Astrocyte (in vitro differentiated cells and primary cell): ENCODE data around the gene ENOSF1. TPM values are rescaled to one million over a fixed set of nuclear protein-coding genes. Genes with fewer than 3 reads are reported as not detected.

Experiments used
- DNase-seq: peaks from one replicate; pipeline ENCODE4 v3.0.0-alpha.2; 2010; ENCODE audit warnings: low read depth
- FAIRE-seq: peaks from 2 replicates; lab custom pipeline; 2011; peaks lifted over from hg19 to GRCh38; lab: Jason Lieb, UNC
- H2AFZ ChIP-seq: 2 replicates; pipeline ENCODE4 v1.6.0; 2012; ENCODE audit warnings: low read depth, low read length, inconsistent platforms
- H3K27ac ChIP-seq: 2 replicates; pipeline ENCODE4 v1.5.1; 2011; ENCODE audit warnings: low read depth, low read length, inconsistent platforms
- H3K27me3 ChIP-seq: 2 replicates; pipeline ENCODE4 v1.6.0; 2011; ENCODE audit warnings: low read length, inconsistent platforms; ENCODE audit not compliant: insufficient read depth
- H3K36me3 ChIP-seq: 2 replicates; pipeline ENCODE4 v1.5.1; 2011; ENCODE audit warnings: low read length, inconsistent platforms; ENCODE audit not compliant: insufficient read depth
- H3K4me1 ChIP-seq: 2 replicates; pipeline ENCODE4 v1.5.1; 2011; ENCODE audit warnings: low read length, inconsistent platforms; ENCODE audit not compliant: insufficient read depth
- H3K4me2 ChIP-seq: 2 replicates; pipeline ENCODE4 v1.6.0; 2012; ENCODE audit warnings: low read length, inconsistent platforms
- H3K4me3 ChIP-seq: 2 replicates; pipeline ENCODE4 v1.5.1; 2011; ENCODE audit warnings: low read depth, mild to moderate bottlenecking, low read length, inconsistent platforms; ENCODE audit not compliant: insufficient read depth
- H3K79me2 ChIP-seq: 2 replicates; pipeline ENCODE4 v1.6.0; 2012; ENCODE audit warnings: mild to moderate bottlenecking, low read length, inconsistent platforms; ENCODE audit not compliant: insufficient read depth
- H3K9ac ChIP-seq: 2 replicates; pipeline ENCODE4 v1.6.0; 2012; ENCODE audit warnings: mild to moderate bottlenecking, low read length, inconsistent platforms
- H3K9me3 ChIP-seq: 2 replicates; pipeline ENCODE4 v1.5.1; 2012; ENCODE audit warnings: low read depth, mild to moderate bottlenecking, low read length, inconsistent platforms; ENCODE audit not compliant: insufficient read depth
- H4K20me1 ChIP-seq: 2 replicates; pipeline ENCODE4 v1.6.0; 2012; ENCODE audit warnings: low read length, inconsistent platforms; ENCODE audit not compliant: insufficient read depth
- H3K27ac Mint-ChIP-seq: one replicate; pipeline ENCODE4 v1.8.0; 2021; ENCODE audit warnings: mild to moderate bottlenecking, mixed read lengths; ENCODE audit not compliant: unreplicated experiment
- H3K27me3 Mint-ChIP-seq: one replicate; pipeline ENCODE4 v1.8.0; 2021; ENCODE audit warnings: low read depth, mixed read lengths; ENCODE audit not compliant: unreplicated experiment
- H3K36me3 Mint-ChIP-seq: one replicate; pipeline ENCODE4 v1.8.0; 2021; ENCODE audit warnings: low read depth, mixed read lengths; ENCODE audit not compliant: unreplicated experiment
- H3K4me1 Mint-ChIP-seq: one replicate; pipeline ENCODE4 v1.8.0; 2021; ENCODE audit warnings: low read depth, mixed read lengths; ENCODE audit not compliant: unreplicated experiment
- H3K4me3 Mint-ChIP-seq: one replicate; pipeline ENCODE4 v1.8.0; 2021; ENCODE audit warnings: mild to moderate bottlenecking, moderate library complexity, mixed read lengths; ENCODE audit not compliant: unreplicated experiment
- H3K9me3 Mint-ChIP-seq: one replicate; pipeline ENCODE4 v1.8.0; 2021; ENCODE audit warnings: mild to moderate bottlenecking, mixed read lengths; ENCODE audit not compliant: unreplicated experiment
- EZH2 ChIP-seq: IDR thresholded peaks from 2 replicates; pipeline ENCODE4 v1.6.1; 2012; ENCODE audit warnings: mild to moderate bottlenecking, low read length, inconsistent platforms; ENCODE audit not compliant: insufficient read depth
- total RNA-seq: library from RNA; stranded (reverse); gene quantifications from 2 replicates; pipeline ENCODE4 v1.2.1, GENCODE V29; 2021
- TF ChIP-seq, protein P1 (sequence below): IDR thresholded peaks from 2 replicates; pipeline ENCODE4 v1.5.1; 2011; ENCODE audit warnings: low read depth, mild to moderate bottlenecking, inconsistent platforms, low read length, moderate library complexity; ENCODE audit not compliant: insufficient read depth

ENOSF1 gene
- total RNA-seq, 1 donor from 2014 or later, result 14.4 TPM

- FAIRE-seq (no peak), DNase-seq (peak; percentile 40)
- no peak overlapping the region for H3K4me2 ChIP-seq
- H3K4me3 ChIP-seq, result no peak overlapping the region
- H3K79me2 ChIP-seq, result no peaks in the 10 kb centered on the region
- no peaks in the 10 kb centered on the region for H3K36me3 Mint-ChIP-seq
- peaks cover 22% of the 10 kb centered on the region for H3K27me3 ChIP-seq
- no peak overlapping the region for H2AFZ ChIP-seq
- TF ChIP-seq EZH2, result no peak
- TF ChIP-seq, protein P1, sequence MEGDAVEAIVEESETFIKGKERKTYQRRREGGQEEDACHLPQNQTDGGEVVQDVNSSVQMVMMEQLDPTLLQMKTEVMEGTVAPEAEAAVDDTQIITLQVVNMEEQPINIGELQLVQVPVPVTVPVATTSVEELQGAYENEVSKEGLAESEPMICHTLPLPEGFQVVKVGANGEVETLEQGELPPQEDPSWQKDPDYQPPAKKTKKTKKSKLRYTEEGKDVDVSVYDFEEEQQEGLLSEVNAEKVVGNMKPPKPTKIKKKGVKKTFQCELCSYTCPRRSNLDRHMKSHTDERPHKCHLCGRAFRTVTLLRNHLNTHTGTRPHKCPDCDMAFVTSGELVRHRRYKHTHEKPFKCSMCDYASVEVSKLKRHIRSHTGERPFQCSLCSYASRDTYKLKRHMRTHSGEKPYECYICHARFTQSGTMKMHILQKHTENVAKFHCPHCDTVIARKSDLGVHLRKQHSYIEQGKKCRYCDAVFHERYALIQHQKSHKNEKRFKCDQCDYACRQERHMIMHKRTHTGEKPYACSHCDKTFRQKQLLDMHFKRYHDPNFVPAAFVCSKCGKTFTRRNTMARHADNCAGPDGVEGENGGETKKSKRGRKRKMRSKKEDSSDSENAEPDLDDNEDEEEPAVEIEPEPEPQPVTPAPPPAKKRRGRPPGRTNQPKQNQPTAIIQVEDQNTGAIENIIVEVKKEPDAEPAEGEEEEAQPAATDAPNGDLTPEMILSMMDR, result no peak
- H3K9ac ChIP-seq, result no peak overlapping the region
- no peaks in the 10 kb centered on the region for H4K20me1 ChIP-seq
- no peaks in the 10 kb centered on the region for H3K4me1 Mint-ChIP-seq
- no peak overlapping the region for H3K27ac Mint-ChIP-seq
- no peaks in the 10 kb centered on the region for H3K9me3 Mint-ChIP-seq
- no peak overlapping the region for H3K4me3 Mint-ChIP-seq
- no peaks in the 10 kb centered on the region for H3K9me3 ChIP-seq
- H3K27ac ChIP-seq, result no peak overlapping the region
- no peaks in the 10 kb centered on the region for H3K4me1 ChIP-seq
- H3K27me3 Mint-ChIP-seq, result peaks cover 16% of the 10 kb centered on the region
- H3K36me3 ChIP-seq, result no peaks in the 10 kb centered on the region
Measured at GRCh38 chr18:621291-622043, 91.0 kb downstream of the ENOSF1 start.

Other genes with a start within 250 kb of the ENOSF1 start
- 11.6 and 13.2 TPM in 2 replicates for gene COLEC12, start 211.9 kb downstream of the ENOSF1 start, total RNA-seq
- not detected in 2 replicates for gene CETN1, start 132.2 kb downstream of the ENOSF1 start, total RNA-seq
- 0.55 and 1.4 TPM in 2 replicates for gene CLUL1, start 115.6 kb downstream of the ENOSF1 start, total RNA-seq
- 26.6 and 38.7 TPM in 2 replicates for gene TYMS, start 55.0 kb downstream of the ENOSF1 start, total RNA-seq
- 63.0 and 68.2 TPM in 2 replicates for gene YES1, start 99.6 kb upstream of the ENOSF1 start, total RNA-seq
- not detected in 2 replicates for gene ADCYAP1, start 192.2 kb upstream of the ENOSF1 start, total RNA-seq